GM23338 (cell line): ENCODE measurements around the gene MAGI1. TPM values are rescaled to one million over a fixed set of nuclear protein-coding genes. Genes with fewer than 3 reads are reported as not detected.
A peak's percentile ranks its signal among the peaks of the same experiment; 100 is the strongest.

Source experiments
- ATAC-seq: fragments of 200-7000 bp; cut with Tn5 transposase; 3 replicates; pipeline ENCODE4 v1.9.1; 2020
- DNase-seq: peaks from one replicate; pipeline ENCODE4 v3.0.0-alpha.2; 2015; ENCODE audit warnings: low spot score
- H2AFZ ChIP-seq: fragments of 200-600 bp; sonication (generic); 2 replicates; pipeline ENCODE4 v1.8.0; 2016; ENCODE audit warnings: antibody characterized with exemption, mild to moderate bottlenecking, moderate library complexity
- H3F3A ChIP-seq: fragments of 200-600 bp; sonication (generic); replicated peaks from 2 replicates; pipeline ENCODE4 v1.8.0; 2017; ENCODE audit warnings: antibody characterized with exemption, mixed run types, low read depth
- H3K27ac ChIP-seq: fragments of 200-600 bp; sonication (generic); 2 replicates; pipeline ENCODE4 v1.6.1; 2016; ENCODE audit warnings: low read depth
- H3K27me3 ChIP-seq: fragments of 200-600 bp; sonication (generic); 2 replicates; pipeline ENCODE4 v1.8.0; 2016; ENCODE audit warnings: mild to moderate bottlenecking, mixed run types, moderate library complexity; ENCODE audit not compliant: insufficient read depth
- H3K36me3 ChIP-seq: fragments of 200-600 bp; sonication (generic); 2 replicates; pipeline ENCODE4 v1.8.0; 2016; ENCODE audit warnings: mild to moderate bottlenecking; ENCODE audit not compliant: insufficient read depth
- H3K4me1 ChIP-seq: fragments of 200-600 bp; sonication (generic); 2 replicates; pipeline ENCODE4 v1.8.0; 2016; ENCODE audit warnings: mild to moderate bottlenecking, moderate library complexity; ENCODE audit not compliant: insufficient read depth
- H3K4me2 ChIP-seq: fragments of 200-600 bp; sonication (generic); 2 replicates; pipeline ENCODE4 v1.7.1; 2017; ENCODE audit warnings: mixed run types
- H3K4me3 ChIP-seq: fragments of 200-600 bp; sonication (generic); 2 replicates; pipeline ENCODE4 v1.6.1; 2016; ENCODE audit warnings: mixed run types
- H3K79me2 ChIP-seq: fragments of 200-600 bp; sonication (generic); replicated peaks from 2 replicates; pipeline ENCODE4 v1.8.0; 2017; ENCODE audit warnings: mild to moderate bottlenecking; ENCODE audit not compliant: insufficient read depth
- H3K9me2 ChIP-seq: fragments of 200-600 bp; sonication (generic); 2 replicates; pipeline ENCODE4 v1.8.0; 2017; ENCODE audit not compliant: insufficient read depth
- H4K20me1 ChIP-seq: fragments of 200-600 bp; sonication (generic); replicated peaks from 2 replicates; pipeline ENCODE4 v1.8.0; 2017; ENCODE audit warnings: mild to moderate bottlenecking; ENCODE audit not compliant: insufficient read depth
- H3K27ac Mint-ChIP-seq: 2 replicates; pipeline ENCODE4 v1.8.0; 2020; ENCODE audit warnings: inconsistent platforms, mild to moderate bottlenecking, moderate library complexity, mixed read lengths
- H3K27me3 Mint-ChIP-seq: 3 replicates; pipeline ENCODE4 v1.8.0; 2022; ENCODE audit warnings: low read depth, mild to moderate bottlenecking, moderate library complexity, mixed read lengths, inconsistent platforms; ENCODE audit not compliant: insufficient read depth, poor library complexity
- H3K36me3 Mint-ChIP-seq: 3 replicates; pipeline ENCODE4 v1.8.0; 2021; ENCODE audit warnings: low read depth, mild to moderate bottlenecking, inconsistent platforms, moderate library complexity, mixed read lengths
- H3K4me1 Mint-ChIP-seq: 3 replicates; pipeline ENCODE4 v1.8.0; 2020; ENCODE audit warnings: mild to moderate bottlenecking, inconsistent platforms, mixed read lengths
- H3K4me3 Mint-ChIP-seq: 3 replicates; pipeline ENCODE4 v1.8.0; 2021; ENCODE audit warnings: moderate library complexity, mild to moderate bottlenecking, inconsistent platforms, mixed read lengths
- H3K9me3 Mint-ChIP-seq: 3 replicates; pipeline ENCODE4 v1.8.0; 2020; ENCODE audit warnings: moderate library complexity, mild to moderate bottlenecking, inconsistent platforms, mixed read lengths
- CTCF ChIP-seq, 2 experiments: fragments of 200-600 bp in 1 of 2; sonication (generic) in 1 of 2; conservative IDR thresholded peaks; 2 replicates each; pipeline versions ENCODE4 v1.5.1 to v1.6.1; 2016 to 2017; ENCODE audit warnings: antibody characterized with exemption in 2 of 2, low read depth in 2 of 2, mild to moderate bottlenecking in 2 of 2, moderate library complexity in 1 of 2
- STAT1 ChIP-seq: IDR thresholded peaks from one replicate; pipeline ENCODE4 v1.6.1; 2016; ENCODE audit warnings: antibody characterized with exemption; ENCODE audit not compliant: unreplicated experiment
- ZNF462 ChIP-seq: fragments of 250-450 bp; sonication (Bioruptor Pico); IDR thresholded peaks from 2 replicates; pipeline ENCODE4 v1.5.0; 2020; ENCODE audit warnings: mild to moderate bottlenecking, moderate library complexity
- polyA plus RNA-seq: library from polyadenylated mRNA; unstranded; fragments of >200 nt; fragmentation: Nextera tagmentation; extraction: Ambion mirVana; gene quantifications from 2 replicates; pipeline ENCODE4 v1.2.1, GENCODE V29; 2016
- total RNA-seq: library from RNA; depleted of rRNA; stranded (reverse); fragments of >200 nt; shearing (Covaris generic); gene quantifications from 2 replicates; pipeline ENCODE4 v1.2.3, GENCODE V29; 2014

Gene MAGI1
- total and polyA plus RNA-seq, 2 experiments from 2014 or later: 27.4 to 71.2 TPM

- H3K27ac ChIP-seq: no peak overlapping the region
- peaks cover 26% of the 10 kb centered on the region; the same call in 1 of the 2 replicates for H4K20me1 ChIP-seq
- Mint-ChIP-seq H3K4me1 (peaks cover 34% of the 10 kb centered on the region), H3K27me3 (peaks cover 10% of the 10 kb centered on the region), H3K27ac (no peak overlapping the region), H3K9me3 (peaks cover 7% of the 10 kb centered on the region), H3K36me3 (peaks cover 14% of the 10 kb centered on the region; the same call in 2 of the 3 replicates), H3K4me3 (no peak overlapping the region)
- peaks cover 15% of the 10 kb centered on the region for H3K4me1 ChIP-seq
- H3K79me2 ChIP-seq: peaks cover 73% of the 10 kb centered on the region
- no peak overlapping the region for H3K4me2 ChIP-seq
- ATAC-seq (peak; percentile 49), DNase-seq (no peak)
- H3K9me2 ChIP-seq: 0 out of 2 replicates have a peak, but pooled peaks cover 4% of the 10 kb centered on the region
- no peaks in the 10 kb centered on the region for H3K27me3 ChIP-seq
- H3K4me3 ChIP-seq: no peak overlapping the region
- no peaks in the 10 kb centered on the region for H3K36me3 ChIP-seq
- H3F3A ChIP-seq: no peaks in the 10 kb centered on the region
- no peak for TF ChIP-seq ZNF462 (CRISPR knock-in tag)
- TF ChIP-seq STAT1: no peak
- no peak for TF ChIP-seq CTCF (conservative IDR thresholded peaks at IDR 0.05; ENCODE audit: low read depth in 2 of 2)
- H2AFZ ChIP-seq: no peak overlapping the region
Measured at GRCh38 chr3:65936908-65937638, 101.6 kb downstream of the MAGI1 start.
